Smooth muscle cell of the brain vasculature (primary cell): ENCODE results near the gene SERPINA9.

ENCODE experiments used
- DNase-seq: peaks from one replicate; pipeline ENCODE4 v3.0.0-alpha.2; 2012; ENCODE audit warnings: low read depth, low spot score

SERPINA9 gene

GRCh38 chr14:94462219-94462551, 13.8 kb downstream of the SERPINA9 start:
- DNase-seq = no peak

GRCh38 chr14:94461526-94462218, 14.3 kb downstream of the SERPINA9 start:
- DNase-seq = no peak

GRCh38 chr14:94460631-94461416, 15.2 kb downstream of the SERPINA9 start:
- DNase-seq = no peak

- peak; percentile 17 for DNase-seq
These were observed 17.3 kb downstream of the SERPINA9 start for GRCh38 chr14:94458558-94459205.

GRCh38 chr14:94458096-94458495, 17.9 kb downstream of the SERPINA9 start:
- DNase-seq = no peak

GRCh38 chr14:94455928-94456327, 20.1 kb downstream of the SERPINA9 start:
- DNase-seq = no peak

- DNase-seq = no peak
These were observed 24.2 kb downstream of the SERPINA9 start for GRCh38 chr14:94451826-94452225.

- no peak for DNase-seq
These were observed 24.8 kb downstream of the SERPINA9 start for GRCh38 chr14:94451091-94451771.

- DNase-seq = no peak
These were observed 25.3 kb downstream of the SERPINA9 start for GRCh38 chr14:94450722-94451090.

GRCh38 chr14:94449930-94450329, 26.1 kb downstream of the SERPINA9 start:
- DNase-seq = no peak

- no peak for DNase-seq
These were observed 27.8 kb downstream of the SERPINA9 start for GRCh38 chr14:94448071-94448808.

GRCh38 chr14:94447206-94447605, 28.8 kb downstream of the SERPINA9 start:
- DNase-seq = no peak

GRCh38 chr14:94446126-94446525, 29.9 kb downstream of the SERPINA9 start:
- no peak for DNase-seq

GRCh38 chr14:94445003-94445402, 31.0 kb downstream of the SERPINA9 start:
- no peak for DNase-seq

- no peak for DNase-seq
These were observed 34.3 kb downstream of the SERPINA9 start for GRCh38 chr14:94441531-94442205.

GRCh38 chr14:94441130-94441529, 34.9 kb downstream of the SERPINA9 start:
- DNase-seq = no peak

- no peak for DNase-seq
These were observed 36.4 kb downstream of the SERPINA9 start for GRCh38 chr14:94439453-94440057.

GRCh38 chr14:94428610-94429009, 47.4 kb downstream of the SERPINA9 start:
- DNase-seq = no peak

GRCh38 chr14:94427016-94427613, 48.9 kb downstream of the SERPINA9 start:
- no peak for DNase-seq

- no peak for DNase-seq
These were observed 49.5 kb downstream of the SERPINA9 start for GRCh38 chr14:94426526-94426925.
